BJ (cell line): ENCODE results near the gene TBC1D9B. TPM values are rescaled to one million over a fixed set of nuclear protein-coding genes. Genes with fewer than 3 reads are reported as not detected.
"Not testable (repeated sequence)": the region's sequence is repeated elsewhere in the genome, so short reads cannot be mapped to it uniquely, and the experiment has no call there.

Experiments
- CTCF ChIA-PET: fragments of 350-600 bp; formaldehyde crosslinking; extraction: SDS; loops from one replicate; lab custom pipeline; 2021; ENCODE audit warnings: antibody characterized with exemption, inconsistent platforms; lab: Yijun Ruan, JAX
- POLR2A ChIA-PET: fragments of 300-600 bp; sonication (Branson Sonifier 250); formaldehyde crosslinking; extraction: SDS; loops from one replicate; lab custom pipeline; 2021; ENCODE audit warnings: antibody characterized with exemption; lab: Charles Lee
- DNase-seq: peaks from one replicate; pipeline ENCODE4 v3.0.0-alpha.2; 2011; ENCODE audit warnings: low read depth
- H3K27me3 ChIP-seq: 2 replicates; pipeline ENCODE4 v1.6.0; 2011; ENCODE audit warnings: low read length; ENCODE audit not compliant: control insufficient read depth, insufficient read depth
- H3K36me3 ChIP-seq: 2 replicates; pipeline ENCODE4 v1.5.1; 2011; ENCODE audit warnings: low read length; ENCODE audit not compliant: control insufficient read depth, insufficient read depth
- H3K4me3 ChIP-seq: 2 replicates; pipeline ENCODE4 v1.5.1; 2011; ENCODE audit warnings: low read depth, mild to moderate bottlenecking, control low read depth, low read length
- CTCF ChIP-seq: IDR thresholded peaks from 2 replicates; pipeline ENCODE4 v1.5.1; 2011; ENCODE audit warnings: low read depth, mild to moderate bottlenecking, control low read depth, inconsistent platforms, low read length, moderate library complexity; ENCODE audit not compliant: insufficient read depth
- polyA plus RNA-seq: library from polyadenylated mRNA; depleted of rRNA; stranded (reverse); fragments of >200 nt; gene quantifications from 2 replicates; pipeline ENCODE4 v1.2.3, GENCODE V29; 2011

The TBC1D9B gene
- polyA plus RNA-seq, 1 experiment: 89.0 TPM

GRCh38 chr5:179872828-179873575 is 34.7 kb downstream of the TBC1D9B start:
- Histone ChIP-seq H3K27me3 (no peaks in the 10 kb centered on the region), H3K36me3 (peaks cover 57% of the 10 kb centered on the region), H3K4me3 (no peak overlapping the region)
- DNase-seq: no peak
- ChIA-PET CTCF (interaction anchor here (0.9 to 2.6 kb wide), 2 partner anchors 11 to 204 kb away, joined by 3 to 10 read pairs; no protein-coding TSS in a partner anchor), POLR2A (no interaction called here)
- TF ChIP-seq CTCF: no peak

- H3K4me3 ChIP-seq: no peak overlapping the region
- DNase-seq: no peak
- no peak for TF ChIP-seq CTCF
- H3K36me3 ChIP-seq: peaks cover 56% of the 10 kb centered on the region
- ChIA-PET CTCF (interaction anchor here (2.6 kb wide), 1 partner anchor 10 kb away, joined by 10 read pairs; no protein-coding TSS in a partner anchor), POLR2A (no interaction called here)
- H3K27me3 ChIP-seq: no peaks in the 10 kb centered on the region
Observed at GRCh38 chr5:179872055-179872827, 35.5 kb downstream of the TBC1D9B start.

- peaks cover 55% of the 10 kb centered on the region for H3K36me3 ChIP-seq
- H3K27me3 ChIP-seq, POLR2A ChIA-PET, H3K4me3 ChIP-seq, DNase-seq: not testable (repeated sequence)
- CTCF ChIA-PET: interaction anchor here (2.6 kb wide), 1 partner anchor 10 kb away, joined by 10 read pairs; no protein-coding TSS in a partner anchor
Observed at GRCh38 chr5:179871533-179871932, 36.2 kb downstream of the TBC1D9B start.

- POLR2A ChIA-PET: no interaction called here
- CTCF ChIA-PET: interaction anchor here (2.6 kb wide), 1 partner anchor 9 kb away, joined by 10 read pairs; no protein-coding TSS in a partner anchor
- H3K4me3 ChIP-seq: no peak overlapping the region
- no peak for DNase-seq
- peaks cover 53% of the 10 kb centered on the region for H3K36me3 ChIP-seq
- TF ChIP-seq CTCF: no peak
- no peaks in the 10 kb centered on the region for H3K27me3 ChIP-seq
Observed at GRCh38 chr5:179870952-179871351, 36.7 kb downstream of the TBC1D9B start.

- Histone ChIP-seq H3K36me3 (peaks cover 50% of the 10 kb centered on the region), H3K4me3 (no peak overlapping the region), H3K27me3 (no peaks in the 10 kb centered on the region)
- ChIA-PET CTCF (interaction anchor here (2.6 kb wide), 1 partner anchor 9 kb away, joined by 10 read pairs; no protein-coding TSS in a partner anchor), POLR2A (no interaction called here)
- TF ChIP-seq CTCF: peak; percentile 33
- no peak for DNase-seq
Observed at GRCh38 chr5:179870403-179870903, 37.2 kb downstream of the TBC1D9B start.
